Neutrophil (primary cell): ENCODE measurements around the gene PSMB3.

Experiments used
- H3K27ac ChIP-seq: fragments of 200-600 bp; sonication (generic); 2 replicates; pipeline ENCODE4 v1.5.1; 2016; ENCODE audit warnings: mild to moderate bottlenecking, moderate library complexity
- H3K27me3 ChIP-seq: fragments of 200-600 bp; sonication (generic); 2 replicates; pipeline ENCODE4 v1.6.0; 2016; ENCODE audit warnings: mild to moderate bottlenecking
- H3K36me3 ChIP-seq: fragments of 200-600 bp; sonication (generic); 2 replicates; pipeline ENCODE4 v1.5.1; 2017
- H3K4me1 ChIP-seq, 2 experiments: fragments of 200-600 bp in 1 of 2; sonication (generic) in 1 of 2; 1 replicate in 1 of 2; 2 replicates in 1 of 2; pipeline versions ENCODE4 v1.5.1 to v1.6.1; 2013 to 2016; ENCODE audit warnings: low read depth in 1 of 2, low read length in 1 of 2, mild to moderate bottlenecking in 1 of 2, moderate library complexity in 1 of 2; ENCODE audit not compliant: control insufficient read depth in 1 of 2, insufficient read depth in 1 of 2
- H3K4me3 ChIP-seq, 2 experiments: fragments of 200-600 bp in 1 of 2; sonication (generic) in 1 of 2; 1 replicate in 1 of 2; 2 replicates in 1 of 2; pipeline ENCODE4 v1.5.1; 2013 to 2016; ENCODE audit warnings: low read depth in 1 of 2, low read length in 1 of 2, mild to moderate bottlenecking in 1 of 2, moderate library complexity in 1 of 2
- H3K9me3 ChIP-seq: fragments of 200-600 bp; sonication (generic); 2 replicates; pipeline ENCODE4 v1.5.1; 2016
- CTCF ChIP-seq: fragments of 200-600 bp; sonication (generic); IDR thresholded peaks from 2 replicates; pipeline ENCODE4 v1.5.1; 2016; ENCODE audit warnings: antibody characterized with exemption

Gene PSMB3

DNA sequence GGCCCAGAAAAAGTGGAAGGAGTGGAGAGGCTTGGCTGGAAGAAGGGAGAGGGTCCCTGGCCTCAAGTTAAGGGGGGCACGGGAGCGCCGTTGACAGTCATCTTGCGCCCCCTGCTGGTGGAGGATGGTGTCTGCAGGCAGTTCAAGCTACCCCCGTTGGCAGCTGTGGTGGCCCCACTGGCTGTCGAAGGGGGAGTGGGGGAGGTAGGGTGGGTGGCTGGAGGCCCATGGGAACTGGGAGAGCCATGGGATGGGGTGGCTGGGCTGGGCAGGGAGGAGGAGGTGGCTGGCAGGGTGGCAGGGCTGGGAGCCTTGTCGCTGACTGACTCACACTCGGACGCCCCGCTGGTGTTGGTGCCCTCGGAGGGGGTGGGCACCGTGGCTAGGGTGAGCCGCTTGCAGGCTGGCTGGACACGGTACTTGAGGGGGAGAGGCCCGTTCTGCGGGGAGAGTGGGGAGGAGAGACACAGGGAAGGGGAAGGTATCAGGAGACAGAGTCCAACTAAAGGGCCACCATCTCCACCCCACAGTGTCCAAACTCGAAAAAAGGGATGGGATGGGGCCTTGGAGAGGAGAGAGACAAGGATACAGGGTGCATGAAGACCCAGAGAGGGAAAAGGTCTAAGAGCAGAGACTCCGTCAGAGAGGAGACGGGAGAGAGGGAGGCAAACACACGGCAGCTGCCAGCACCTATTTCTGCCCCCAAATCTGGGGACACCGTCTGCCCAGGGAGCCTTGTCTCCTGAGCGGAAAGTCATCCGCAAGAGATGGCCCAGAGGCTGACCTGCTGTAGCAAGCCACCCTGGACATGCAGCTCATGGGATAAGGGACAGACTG lies 17.2 kb upstream of the PSMB3 start:
- Histone ChIP-seq H3K4me1 (peaks cover 6 to 9% of the 10 kb centered on the region in 2 experiments), H3K9me3 (no peaks in the 10 kb centered on the region), H3K4me3 (no peak overlapping the region), H3K27me3 (peaks cover 50% of the 10 kb centered on the region), H3K36me3 (no peaks in the 10 kb centered on the region), H3K27ac (no peak overlapping the region)
- TF ChIP-seq CTCF: peak; percentile 96

- H3K27ac ChIP-seq: no peak overlapping the region
- no peaks in the 10 kb centered on the region for H3K36me3 ChIP-seq
- no peak overlapping the region for H3K4me3 ChIP-seq
- H3K4me1 ChIP-seq: no peaks in the 10 kb centered on the region
- H3K27me3 ChIP-seq: peaks cover 66% of the 10 kb centered on the region
- TF ChIP-seq CTCF: no peak
- H3K9me3 ChIP-seq: no peaks in the 10 kb centered on the region
These were observed 14.4 kb upstream of the PSMB3 start for GRCh38 chr17:38738007-38738662.

GRCh38 chr17:38738686-38739085 lies 13.9 kb upstream of the PSMB3 start:
- Histone ChIP-seq H3K36me3 (no peaks in the 10 kb centered on the region), H3K27me3 (peaks cover 71% of the 10 kb centered on the region), H3K27ac (no peak overlapping the region), H3K4me3 (no peak overlapping the region), H3K9me3 (no peaks in the 10 kb centered on the region), H3K4me1 (no peaks in the 10 kb centered on the region)
- TF ChIP-seq CTCF: no peak

GRCh38 chr17:38739305-38739704 lies 13.2 kb upstream of the PSMB3 start:
- Histone ChIP-seq H3K27me3 (peaks cover 78% of the 10 kb centered on the region), H3K4me1 (no peaks in the 10 kb centered on the region), H3K4me3 (no peak overlapping the region), H3K27ac (no peak overlapping the region), H3K36me3 (no peaks in the 10 kb centered on the region), H3K9me3 (no peaks in the 10 kb centered on the region)
- TF ChIP-seq CTCF: no peak

DNA sequence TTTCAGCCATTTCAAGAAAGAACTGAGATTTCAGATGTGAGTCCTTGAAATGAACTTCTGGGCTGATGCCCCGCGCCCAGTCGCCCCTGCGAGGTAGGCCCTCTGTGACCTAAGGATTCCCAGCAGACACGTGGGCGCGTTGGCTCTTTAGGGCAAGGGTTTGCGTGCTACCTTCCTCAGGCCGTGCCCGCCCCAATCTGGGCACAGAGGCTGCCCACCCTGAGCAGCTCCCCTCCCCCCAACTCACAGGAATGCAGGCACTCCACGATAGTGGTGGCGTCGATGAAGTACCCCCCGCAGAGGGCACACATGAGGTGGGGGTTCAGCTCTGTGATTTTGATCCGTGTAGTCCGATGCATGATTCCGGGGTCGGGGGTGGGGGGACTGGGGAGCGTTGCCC lies 12.5 kb upstream of the PSMB3 start:
- no peaks in the 10 kb centered on the region for H3K4me1 ChIP-seq
- H3K27me3 ChIP-seq: peaks cover 85% of the 10 kb centered on the region
- TF ChIP-seq CTCF: no peak
- H3K36me3 ChIP-seq: no peaks in the 10 kb centered on the region
- no peaks in the 10 kb centered on the region for H3K9me3 ChIP-seq
- H3K4me3 ChIP-seq: no peak overlapping the region
- H3K27ac ChIP-seq: no peak overlapping the region
